HG03025 (cell line): Measurements from ENCODE around the gene LSM10.

Experiments used
- ATAC-seq: cut with Tn5 transposase; IDR thresholded peaks from one replicate; pipeline ENCODE4 v1.9.1; 2021; ENCODE audit warnings: mild to moderate bottlenecking, moderate library complexity; ENCODE audit not compliant: unreplicated experiment, low FRiP score

Gene LSM10

GRCh38 chr1:36354486-36354885 is 43.2 kb downstream of the LSM10 start:
- no peak for ATAC-seq

GRCh38 chr1:36352910-36353878 is 44.5 kb downstream of the LSM10 start:
- no peak for ATAC-seq

GRCh38 chr1:36352125-36352909 is 45.4 kb downstream of the LSM10 start:
- no peak for ATAC-seq

- ATAC-seq = no peak
These were observed 46.3 kb downstream of the LSM10 start for GRCh38 chr1:36351227-36351977.

GRCh38 chr1:36350659-36351226 is 47.0 kb downstream of the LSM10 start:
- ATAC-seq = no peak

GRCh38 chr1:36349839-36350238 is 47.9 kb downstream of the LSM10 start:
- ATAC-seq = no peak

GRCh38 chr1:36349241-36349671 is 48.5 kb downstream of the LSM10 start:
- peak; percentile 53 for ATAC-seq

GRCh38 chr1:36346741-36347370 is 50.9 kb downstream of the LSM10 start:
- ATAC-seq = no peak

GRCh38 chr1:36345353-36345752 is 52.4 kb downstream of the LSM10 start:
- ATAC-seq = no peak

- ATAC-seq = no peak
These were observed 53.4 kb downstream of the LSM10 start for GRCh38 chr1:36344395-36344680.

- no peak for ATAC-seq
These were observed 53.9 kb downstream of the LSM10 start for GRCh38 chr1:36343651-36344394.
